ENCODE data around the gene USH1C.

USH1C gene

GRCh38 chr11:17468122-17468521, 76.1 kb downstream of the USH1C start:
- H3K27ac ChIP-seq, result no peak overlapping the region
- no peak for TF ChIP-seq CTCF (IDR thresholded peaks at IDR 0.05)

GRCh38 chr11:17463546-17464174, 80.6 kb downstream of the USH1C start:
- H3K27ac ChIP-seq, result no peak overlapping the region
- TF ChIP-seq ZFX (IDR thresholded peaks at IDR 0.05; ENCODE audit: borderline replicate concordance) (no peak), CTCF (IDR thresholded peaks at IDR 0.05) (no peak)

GRCh38 chr11:17462940-17463339, 81.3 kb downstream of the USH1C start:
- no peak overlapping the region for H3K27ac ChIP-seq
- no peak for TF ChIP-seq CTCF (IDR thresholded peaks at IDR 0.05)
- TF ChIP-seq ZFX (IDR thresholded peaks at IDR 0.05; ENCODE audit: borderline replicate concordance), result no peak

- no peak overlapping the region for H3K27ac ChIP-seq
- no peak for TF ChIP-seq ZFX (IDR thresholded peaks at IDR 0.05; ENCODE audit: borderline replicate concordance)
- no peak for TF ChIP-seq CTCF (IDR thresholded peaks at IDR 0.05)
These were observed 83.8 kb downstream of the USH1C start for GRCh38 chr11:17460406-17460805.

GRCh38 chr11:17459236-17459896, 84.8 kb downstream of the USH1C start:
- TF ChIP-seq CTCF (IDR thresholded peaks at IDR 0.05), result no peak
- no peak for TF ChIP-seq ZFX (IDR thresholded peaks at IDR 0.05; ENCODE audit: borderline replicate concordance)

GRCh38 chr11:17458268-17458667, 85.9 kb downstream of the USH1C start:
- no peak for TF ChIP-seq CTCF (IDR thresholded peaks at IDR 0.05)
- TF ChIP-seq ZFX (IDR thresholded peaks at IDR 0.05; ENCODE audit: borderline replicate concordance), result no peak
- H3K27ac ChIP-seq, result no peak overlapping the region

More at GRCh38 chr11:17459236-17459896, 84.8 kb downstream of the USH1C start:
- H3K27ac ChIP-seq, result no peak overlapping the region

GRCh38 chr11:17457396-17458173, 86.6 kb downstream of the USH1C start:
- TF ChIP-seq ZFX (IDR thresholded peaks at IDR 0.05; ENCODE audit: borderline replicate concordance), result no peak
- no peak overlapping the region for H3K27ac ChIP-seq
